Uterus (tissue), 2 donors: ENCODE measurements around the gene ATP8A2.

Experiments
- POLR2A ChIP-seq, 2 donors: fragments of 450-650 bp; IDR thresholded peaks; one replicate each; pipeline ENCODE4 v1.6.1; 2016; ENCODE audit warnings: antibody characterized with exemption in 2 of 2, mild to moderate bottlenecking in 1 of 2, moderate library complexity in 1 of 2
- TF ChIP-seq, protein P1 (sequence below), 4 experiments: fragments of 200-600 bp in 2 of 4; fragments of 450-650 bp in 2 of 4; sonication (generic) in 2 of 4; IDR thresholded peaks; one replicate each; pipeline ENCODE4 v1.5.1; 2016 to 2019; ENCODE audit warnings: antibody characterized with exemption in 4 of 4, mild to moderate bottlenecking in 2 of 4, moderate library complexity in 1 of 4

DNA sequence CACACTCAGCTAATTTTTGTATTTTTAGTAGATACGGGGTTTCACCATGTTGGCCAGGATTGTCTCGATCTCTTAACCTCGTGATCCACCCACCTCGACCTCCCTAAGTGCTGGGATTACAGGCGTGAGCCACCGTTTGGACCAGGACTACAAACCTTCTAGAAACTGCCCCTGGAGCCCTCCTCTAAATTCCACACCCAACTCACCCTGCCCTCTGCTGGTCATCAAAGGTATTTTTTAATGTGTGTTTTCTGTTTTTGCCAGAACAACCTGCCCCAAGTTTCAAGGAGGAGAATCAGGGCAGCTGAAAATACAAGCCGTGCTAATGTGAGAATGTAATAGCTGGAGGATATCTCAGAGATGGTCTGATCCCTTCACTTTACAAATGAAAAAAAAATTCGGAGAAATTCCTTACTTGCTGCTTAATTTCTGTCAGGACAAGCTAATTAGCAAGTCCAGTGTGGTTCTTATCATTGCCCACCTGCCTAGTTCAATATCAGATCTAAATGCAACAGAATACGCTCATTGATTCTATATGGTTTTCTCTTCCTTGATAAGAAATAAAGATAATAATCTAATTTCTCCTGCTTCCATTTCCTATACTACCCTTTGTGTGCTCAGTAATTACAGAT lies 4.1 kb downstream of the ATP8A2 start:
- TF ChIP-seq, protein P1, sequence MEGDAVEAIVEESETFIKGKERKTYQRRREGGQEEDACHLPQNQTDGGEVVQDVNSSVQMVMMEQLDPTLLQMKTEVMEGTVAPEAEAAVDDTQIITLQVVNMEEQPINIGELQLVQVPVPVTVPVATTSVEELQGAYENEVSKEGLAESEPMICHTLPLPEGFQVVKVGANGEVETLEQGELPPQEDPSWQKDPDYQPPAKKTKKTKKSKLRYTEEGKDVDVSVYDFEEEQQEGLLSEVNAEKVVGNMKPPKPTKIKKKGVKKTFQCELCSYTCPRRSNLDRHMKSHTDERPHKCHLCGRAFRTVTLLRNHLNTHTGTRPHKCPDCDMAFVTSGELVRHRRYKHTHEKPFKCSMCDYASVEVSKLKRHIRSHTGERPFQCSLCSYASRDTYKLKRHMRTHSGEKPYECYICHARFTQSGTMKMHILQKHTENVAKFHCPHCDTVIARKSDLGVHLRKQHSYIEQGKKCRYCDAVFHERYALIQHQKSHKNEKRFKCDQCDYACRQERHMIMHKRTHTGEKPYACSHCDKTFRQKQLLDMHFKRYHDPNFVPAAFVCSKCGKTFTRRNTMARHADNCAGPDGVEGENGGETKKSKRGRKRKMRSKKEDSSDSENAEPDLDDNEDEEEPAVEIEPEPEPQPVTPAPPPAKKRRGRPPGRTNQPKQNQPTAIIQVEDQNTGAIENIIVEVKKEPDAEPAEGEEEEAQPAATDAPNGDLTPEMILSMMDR (IDR thresholded peaks at IDR 0.05), result peak in 3 of 4 experiments; percentile 13 to 24 (median 16)
- no peak for TF ChIP-seq POLR2A (IDR thresholded peaks at IDR 0.05)
